Measurements from ENCODE around the gene ALDH1L2.

DNA sequence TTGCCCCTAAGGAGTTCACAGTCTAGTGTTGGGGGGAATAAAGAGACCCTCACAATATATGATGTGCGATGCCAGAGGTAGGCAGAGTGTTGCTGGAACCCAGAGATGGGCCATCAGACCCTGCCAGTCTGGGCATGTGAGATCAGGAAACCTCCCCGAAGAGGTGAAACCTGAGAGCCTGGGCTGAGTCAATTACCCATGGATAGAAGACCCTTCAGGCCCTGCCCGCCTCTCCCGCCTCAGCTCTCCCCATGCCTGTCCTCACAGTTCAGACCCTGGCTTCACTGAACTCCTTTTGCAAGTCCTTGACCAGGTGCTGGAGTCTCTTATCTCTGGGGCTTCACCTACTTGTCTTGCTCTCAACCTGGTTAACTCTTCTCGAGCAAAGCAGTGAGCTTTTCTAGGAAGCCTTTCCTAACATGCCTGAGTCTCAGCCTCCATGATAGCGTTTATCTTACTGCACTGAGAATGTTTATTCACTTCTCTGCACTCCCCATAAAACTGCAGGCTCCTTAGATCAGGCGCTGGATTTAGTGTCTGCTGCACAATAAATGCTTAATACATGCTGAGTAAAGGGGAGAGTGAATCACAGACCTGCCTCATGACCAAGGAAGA, 19.6 kb downstream of the ALDH1L2 start:
- TF ChIP-seq POLR2AphosphoS5 (IDR thresholded peaks at IDR 0.05; ENCODE audit: insufficient read depth in 1 of 2, low read depth in 1 of 2), result no peak
- TF ChIP-seq CTCF (IDR thresholded peaks at IDR 0.05), result no peak
- TF ChIP-seq POLR2A (IDR thresholded peaks at IDR 0.05), result no peak

Measured in vagina (tissue), 2 donors.